Embryonic facial prominence (tissue), 1 donor: ENCODE measurements around the gene UBE2D2.

Experiments
- DNase-seq: peaks from one replicate; pipeline ENCODE4 v3.0.0-alpha.2; 2016; ENCODE audit errors: extremely low spot score

UBE2D2 gene

GRCh38 chr5:139676951-139677735 lies 116.0 kb downstream of the UBE2D2 start:
- DNase-seq = peak; percentile 76
